Fibroblast of peridontal ligament (primary cell): ENCODE results near the gene CTPS2.
A peak's percentile ranks its signal among the peaks of the same experiment; 100 is the strongest.
"Not testable (repeated sequence)": the region's sequence is repeated elsewhere in the genome, so short reads cannot be mapped to it uniquely, and the experiment has no call there.

Experiments used
- DNase-seq: peaks from one replicate; pipeline ENCODE4 v3.0.0-alpha.2; 2010; ENCODE audit errors: extremely low read depth

CTPS2 gene

GRCh38 chrX:16654093-16654492, 58.4 kb downstream of the CTPS2 start:
- DNase-seq, result peak; percentile 49

- DNase-seq, result no peak
These were observed 59.0 kb downstream of the CTPS2 start for GRCh38 chrX:16653424-16653823.

GRCh38 chrX:16651391-16652024, 61.0 kb downstream of the CTPS2 start:
- no peak for DNase-seq

GRCh38 chrX:16649858-16650257, 62.6 kb downstream of the CTPS2 start, which contains the start of gene S100G:
TSS of gene S100G (plus strand) at chrX:16650158. CDS start at chrX:16651007, 849 bp downstream.
- no peak for DNase-seq

GRCh38 chrX:16646366-16647138, 65.9 kb downstream of the CTPS2 start:
- DNase-seq, result no peak

GRCh38 chrX:16643176-16643575, 69.3 kb downstream of the CTPS2 start:
- peak; percentile 55 for DNase-seq

GRCh38 chrX:16640823-16641222, 71.6 kb downstream of the CTPS2 start:
- DNase-seq, result no peak

- no peak for DNase-seq
These were observed 72.5 kb downstream of the CTPS2 start for GRCh38 chrX:16639966-16640365.

- no peak for DNase-seq
These were observed 73.9 kb downstream of the CTPS2 start for GRCh38 chrX:16638533-16638932.

- no peak for DNase-seq
These were observed 76.9 kb downstream of the CTPS2 start for GRCh38 chrX:16635596-16635995.

GRCh38 chrX:16635040-16635439, 77.4 kb downstream of the CTPS2 start:
- DNase-seq, result no peak

- no peak for DNase-seq
These were observed 78.7 kb downstream of the CTPS2 start for GRCh38 chrX:16633754-16634153.

GRCh38 chrX:16629909-16630308, 82.6 kb downstream of the CTPS2 start:
- DNase-seq, result no peak

- no peak for DNase-seq
These were observed 83.4 kb downstream of the CTPS2 start for GRCh38 chrX:16628946-16629595.

- DNase-seq, result not testable (repeated sequence)
These were observed 84.0 kb downstream of the CTPS2 start for GRCh38 chrX:16628511-16628910.

- DNase-seq, result no peak
These were observed 93.4 kb downstream of the CTPS2 start for GRCh38 chrX:16619024-16619423.

GRCh38 chrX:16618422-16618821, 94.0 kb downstream of the CTPS2 start:
- DNase-seq, result no peak

- DNase-seq, result no peak
These were observed 95.1 kb downstream of the CTPS2 start for GRCh38 chrX:16617382-16617781.

- no peak for DNase-seq
These were observed 100.1 kb downstream of the CTPS2 start for GRCh38 chrX:16612257-16612897.

- not testable (repeated sequence) for DNase-seq
These were observed 101.8 kb downstream of the CTPS2 start for GRCh38 chrX:16610654-16611053.

- DNase-seq, result peak; percentile 31
These were observed 102.3 kb downstream of the CTPS2 start for GRCh38 chrX:16610121-16610621.

GRCh38 chrX:16606142-16606720, 106.2 kb downstream of the CTPS2 start:
- DNase-seq, result no peak
